CD4-positive, alpha-beta T cell treated with Interleukin-15 for 1 hour (primary cell): ENCODE results near the gene RBFA.

Experiments used
- DNase-seq: peaks from one replicate; pipeline ENCODE4 v3.0.0-alpha.2; 2020

The RBFA gene

DNA sequence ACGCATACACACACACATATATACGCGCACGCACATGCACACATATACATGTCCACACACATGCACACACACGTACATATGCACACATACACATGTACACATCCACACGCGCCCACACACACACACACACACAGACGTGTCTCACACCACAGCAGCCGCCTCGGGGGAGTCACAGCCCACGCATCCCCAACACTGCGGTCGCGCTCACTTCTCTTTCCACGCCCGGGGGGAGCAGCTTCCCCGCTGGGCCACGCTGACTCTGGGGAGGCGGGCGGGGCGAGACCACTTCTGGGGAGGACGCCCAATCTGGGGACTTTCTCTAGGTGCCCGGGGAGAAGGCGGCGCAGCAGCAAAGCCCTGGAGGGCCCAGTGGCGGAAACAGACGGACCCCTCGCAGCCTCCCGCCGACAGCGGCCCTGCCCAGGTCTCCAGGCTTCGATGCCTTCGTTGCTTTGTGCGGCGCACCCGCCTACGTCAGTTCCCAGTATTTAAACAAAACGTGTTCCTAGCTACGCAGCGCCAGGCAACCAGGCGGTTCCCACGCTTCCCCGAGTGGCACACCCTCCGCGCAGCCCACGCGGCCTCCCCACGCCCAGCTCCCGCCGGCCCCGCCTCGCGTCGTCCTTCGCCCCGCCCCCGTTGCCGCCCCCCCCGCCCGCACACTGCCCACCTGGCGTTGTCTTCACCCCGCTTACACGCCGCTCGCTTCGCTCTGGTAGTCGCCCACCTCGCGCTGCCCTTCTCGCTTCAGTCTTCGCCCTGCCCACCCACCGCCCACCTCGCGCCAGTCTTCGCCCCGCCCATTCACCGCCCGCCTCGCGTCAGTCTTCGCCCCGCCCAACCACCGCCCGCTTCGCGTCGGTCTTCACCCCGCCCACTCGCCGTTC is 810 bp upstream of the RBFA start:
- no peak for DNase-seq

DNA sequence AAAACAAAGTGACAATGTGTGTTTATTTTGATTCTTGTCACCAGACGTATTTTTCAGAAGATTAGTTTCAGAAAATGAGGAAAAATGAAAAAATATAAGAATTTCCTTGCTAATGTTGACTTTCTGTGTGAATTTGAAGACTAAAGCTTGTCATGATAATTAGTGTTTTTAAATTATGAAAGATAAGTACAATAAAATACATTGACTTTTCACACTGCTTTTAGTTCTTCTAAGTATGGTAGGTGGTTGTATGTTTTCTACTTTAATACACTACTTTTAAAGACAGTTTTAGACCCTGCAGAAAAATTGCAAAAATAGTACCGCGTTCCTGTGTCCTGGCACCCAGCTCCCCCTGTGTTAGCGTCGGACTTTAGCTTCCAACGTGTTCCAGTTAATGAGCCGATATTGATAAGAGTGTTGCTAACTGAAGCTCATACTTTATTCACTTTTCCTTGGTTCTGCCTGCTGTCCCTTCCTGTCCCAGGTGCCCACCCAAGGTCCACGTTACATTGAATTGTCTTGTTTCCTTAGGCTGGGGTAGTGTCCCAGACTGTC is 695 bp downstream of the RBFA start:
- no peak for DNase-seq

DNA sequence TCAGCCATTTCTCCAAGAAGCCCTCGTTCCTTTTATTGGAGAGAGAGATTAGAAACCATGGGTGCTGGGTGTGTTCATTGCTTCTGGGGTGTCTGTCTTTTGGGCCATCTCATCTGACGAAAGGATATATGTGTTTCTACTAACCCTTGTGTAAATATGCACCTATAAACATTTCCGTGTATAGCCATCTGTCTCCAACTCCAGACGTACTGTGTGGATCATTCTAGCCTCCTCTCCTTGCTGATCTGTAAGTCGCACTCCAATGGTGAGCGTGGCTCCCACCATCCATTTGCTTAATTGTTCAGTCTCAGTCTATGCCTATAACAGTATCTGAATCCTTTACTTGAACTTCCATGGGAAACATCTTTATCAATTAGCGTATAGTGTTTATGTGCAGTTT is 1.8 kb downstream of the RBFA start:
- no peak for DNase-seq

DNA sequence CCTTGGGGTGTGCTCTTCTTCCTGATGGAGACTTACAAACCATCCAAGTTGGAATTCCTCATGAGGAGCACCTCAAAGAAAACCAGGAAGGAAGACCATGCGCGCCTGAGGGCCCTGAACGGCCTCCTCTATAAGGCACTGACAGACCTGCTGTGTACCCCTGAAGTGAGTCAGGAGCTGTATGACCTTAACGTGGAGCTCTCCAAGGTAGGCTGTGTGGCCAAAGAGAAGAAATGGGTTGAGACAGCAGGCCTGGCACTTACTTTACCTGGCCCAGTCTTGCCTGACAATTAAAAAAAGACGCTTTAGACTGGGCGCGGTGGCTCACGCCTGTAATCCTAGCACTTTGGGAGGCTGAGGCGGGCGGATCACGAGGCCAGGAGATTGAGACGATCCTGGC is 3.1 kb downstream of the RBFA start:
- no peak for DNase-seq

GRCh38 chr18:80037869-80038630 is 3.8 kb downstream of the RBFA start:
- no peak for DNase-seq

DNA sequence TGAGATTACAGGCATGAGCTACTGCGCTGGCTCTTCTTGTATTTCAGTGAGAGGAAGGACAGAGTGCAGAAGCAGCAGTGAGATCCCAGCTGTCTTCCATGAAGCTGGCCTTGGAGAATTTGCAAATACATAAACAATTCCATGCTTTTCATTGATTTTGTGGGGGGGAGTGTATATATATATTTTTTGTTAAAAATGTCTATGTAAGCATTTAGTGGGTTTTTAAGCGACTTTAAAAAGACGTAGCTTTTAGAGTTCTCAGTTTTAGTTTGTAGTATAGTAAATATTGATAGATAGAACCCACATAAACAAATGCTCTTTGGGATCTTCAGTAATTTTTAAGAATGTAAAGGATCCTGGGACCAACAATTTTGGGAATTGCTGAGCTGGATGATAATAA is 6.3 kb downstream of the RBFA start:
- no peak for DNase-seq

- no peak for DNase-seq
These were observed 7.2 kb downstream of the RBFA start for GRCh38 chr18:80041424-80041823.

GRCh38 chr18:80042785-80043184 is 8.6 kb downstream of the RBFA start:
- DNase-seq: no peak

DNA sequence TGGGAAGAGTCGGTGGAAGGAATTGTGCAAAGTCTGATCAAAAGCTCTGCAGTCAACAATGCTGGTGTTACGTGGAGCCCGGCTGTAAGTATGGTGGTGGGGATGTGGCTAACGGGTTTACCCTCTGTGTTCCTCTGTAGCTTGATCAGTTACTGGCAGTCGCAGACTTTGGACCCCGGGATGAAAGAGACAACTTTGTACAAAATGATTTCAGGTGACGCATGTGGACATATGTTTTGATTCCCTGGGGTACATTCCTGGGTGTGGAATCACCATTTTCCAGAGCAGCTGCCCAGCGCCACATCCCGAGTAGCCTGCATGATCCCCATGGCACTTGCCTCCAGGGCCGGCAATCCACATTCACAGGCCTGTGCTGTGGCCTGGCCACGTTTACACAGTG is 9.8 kb downstream of the RBFA start:
- no peak for DNase-seq

- DNase-seq: no peak
These were observed 11.8 kb downstream of the RBFA start for GRCh38 chr18:80046011-80046410.

GRCh38 chr18:80046431-80046830 is 12.2 kb downstream of the RBFA start:
- DNase-seq: no peak

- DNase-seq: no peak
These were observed 12.8 kb downstream of the RBFA start for GRCh38 chr18:80046961-80047541.

DNA sequence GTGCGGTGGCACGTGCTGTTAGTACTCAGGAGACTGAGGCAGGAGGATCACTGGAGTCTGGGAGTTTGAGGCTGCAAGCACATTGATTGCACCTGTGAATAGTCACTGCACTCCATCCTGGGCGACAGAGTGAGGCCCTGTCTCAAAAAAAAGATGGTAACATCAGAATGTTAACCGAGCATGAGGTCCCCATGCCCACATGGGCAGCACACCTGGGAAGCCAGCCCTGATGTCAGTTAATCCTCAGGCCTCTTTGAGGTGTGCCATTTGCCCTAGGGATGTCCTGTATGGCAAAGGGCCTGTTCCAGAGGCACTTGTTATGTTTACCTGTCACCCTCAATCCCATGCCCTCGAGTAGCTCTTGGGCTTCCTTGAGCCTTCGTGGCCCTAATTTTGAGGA is 16.6 kb downstream of the RBFA start:
- no peak for DNase-seq

DNA sequence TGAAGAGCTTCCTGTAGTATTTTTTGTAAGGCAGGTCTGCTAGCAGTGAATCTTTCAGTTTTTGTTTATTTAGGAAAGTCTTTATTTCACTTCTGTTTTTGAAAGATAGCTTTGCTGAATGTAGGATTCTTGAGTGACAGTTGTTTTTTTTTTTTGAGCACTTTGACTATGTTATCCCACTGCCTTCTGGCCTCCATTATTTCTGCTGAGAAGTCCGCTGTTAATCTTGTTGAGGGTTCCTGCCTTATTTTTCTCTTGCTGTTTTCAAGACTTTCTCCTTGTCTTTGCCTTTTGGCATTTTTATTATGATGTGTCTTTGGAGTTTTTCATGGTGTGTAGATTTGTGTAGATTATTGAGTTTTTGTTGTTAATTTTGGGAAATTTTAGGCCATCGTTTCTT is 21.9 kb downstream of the RBFA start:
- DNase-seq: no peak

GRCh38 chr18:80059945-80060344 is 25.7 kb downstream of the RBFA start:
- DNase-seq: no peak

- DNase-seq: no peak
These were observed 31.5 kb downstream of the RBFA start for GRCh38 chr18:80065705-80066104.

GRCh38 chr18:80067321-80067720 is 33.1 kb downstream of the RBFA start:
- no peak for DNase-seq

- DNase-seq: no peak
These were observed 33.7 kb downstream of the RBFA start for GRCh38 chr18:80067897-80068296.

GRCh38 chr18:80068571-80069272 is 34.5 kb downstream of the RBFA start:
- DNase-seq: no peak

- no peak for DNase-seq
These were observed 36.6 kb downstream of the RBFA start for GRCh38 chr18:80070825-80071224.

DNA sequence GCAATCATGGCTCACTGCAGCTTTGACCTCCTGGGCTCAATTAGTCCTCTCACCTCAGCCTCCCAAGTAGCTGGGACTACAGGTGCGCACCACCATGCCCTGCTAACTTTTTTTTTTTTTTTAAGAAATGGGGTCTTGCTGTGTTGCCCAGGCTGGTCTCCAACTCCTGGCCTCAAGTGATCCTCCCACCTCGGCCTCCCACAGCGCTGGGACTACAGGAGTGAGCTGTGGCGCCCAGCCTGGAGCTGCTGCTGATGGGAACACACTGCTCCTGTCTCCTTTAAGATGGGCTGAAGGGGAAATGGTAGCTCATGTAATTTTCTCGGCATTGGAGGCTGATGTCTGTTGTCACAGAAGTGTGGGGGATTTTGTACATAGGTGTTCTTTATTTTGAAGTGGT is 39.9 kb downstream of the RBFA start:
- DNase-seq: no peak

DNA sequence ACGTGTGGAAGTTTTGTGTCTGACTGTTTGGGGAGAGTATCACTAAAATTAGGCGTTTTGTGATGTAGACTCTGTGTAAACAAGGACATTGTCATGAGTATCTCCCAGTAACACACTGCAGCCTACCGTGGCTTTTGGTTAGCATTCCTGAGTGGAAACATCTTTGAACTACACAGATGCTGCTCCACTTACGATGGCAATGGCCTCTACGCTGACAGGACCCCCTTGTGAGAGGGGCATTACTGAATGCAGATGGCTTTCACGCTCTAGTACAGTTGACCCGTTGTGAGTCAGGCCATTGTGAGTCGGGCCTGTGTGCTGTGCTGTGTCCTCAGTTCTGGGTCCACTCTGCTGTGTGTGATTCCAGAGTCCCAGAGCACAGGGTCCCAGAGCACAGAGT is 40.5 kb downstream of the RBFA start:
- DNase-seq: no peak

GRCh38 chr18:80075940-80076339 is 41.7 kb downstream of the RBFA start:
- no peak for DNase-seq
